ENCODE data around the gene SLC6A20.

The SLC6A20 gene

GRCh38 chr3:45794177-45794560, 2.2 kb downstream of the SLC6A20 start:
- no peak overlapping the region for H3K4me3 ChIP-seq (ENCODE audit: low read length)
- no peak for TF ChIP-seq CTCF (conservative IDR thresholded peaks at IDR 0.05; ENCODE audit: low read length)
- DNase-seq (ENCODE audit: low read depth): no peak

GRCh38 chr3:45793482-45794176, 2.7 kb downstream of the SLC6A20 start:
- no peak for TF ChIP-seq CTCF (conservative IDR thresholded peaks at IDR 0.05; ENCODE audit: low read length)
- no peak overlapping the region for H3K4me3 ChIP-seq (ENCODE audit: low read length)
- DNase-seq (ENCODE audit: low read depth): no peak

- DNase-seq (ENCODE audit: low read depth): no peak
- TF ChIP-seq CTCF (conservative IDR thresholded peaks at IDR 0.05; ENCODE audit: low read length): no peak
- no peak overlapping the region for H3K4me3 ChIP-seq (ENCODE audit: low read length)
Measured at GRCh38 chr3:45792516-45793172, 3.7 kb downstream of the SLC6A20 start.

- no peak for DNase-seq (ENCODE audit: low read depth)
- TF ChIP-seq CTCF (conservative IDR thresholded peaks at IDR 0.05; ENCODE audit: low read length): no peak
- H3K4me3 ChIP-seq (ENCODE audit: low read length): no peak overlapping the region
Measured at GRCh38 chr3:45792036-45792435, 4.3 kb downstream of the SLC6A20 start.

- no peak for DNase-seq (ENCODE audit: low read depth)
- no peak overlapping the region for H3K4me3 ChIP-seq (ENCODE audit: low read length)
- TF ChIP-seq CTCF (conservative IDR thresholded peaks at IDR 0.05; ENCODE audit: low read length): no peak
Measured at GRCh38 chr3:45790596-45790995, 5.7 kb downstream of the SLC6A20 start.

GRCh38 chr3:45789235-45789812, 7.0 kb downstream of the SLC6A20 start:
- H3K4me3 ChIP-seq (ENCODE audit: low read length): no peak overlapping the region
- no peak for TF ChIP-seq CTCF (conservative IDR thresholded peaks at IDR 0.05; ENCODE audit: low read length)
- DNase-seq (ENCODE audit: low read depth): no peak

GRCh38 chr3:45787551-45787950, 8.8 kb downstream of the SLC6A20 start:
- DNase-seq (ENCODE audit: low read depth): no peak
- no peak for TF ChIP-seq CTCF (conservative IDR thresholded peaks at IDR 0.05; ENCODE audit: low read length)
- H3K4me3 ChIP-seq (ENCODE audit: low read length): no peak overlapping the region
